ENCODE measurements around the gene TYSND1.
"Not testable (repeated sequence)": the region's sequence is repeated elsewhere in the genome, so short reads cannot be mapped to it uniquely, and the experiment has no call there.

The TYSND1 gene

DNA sequence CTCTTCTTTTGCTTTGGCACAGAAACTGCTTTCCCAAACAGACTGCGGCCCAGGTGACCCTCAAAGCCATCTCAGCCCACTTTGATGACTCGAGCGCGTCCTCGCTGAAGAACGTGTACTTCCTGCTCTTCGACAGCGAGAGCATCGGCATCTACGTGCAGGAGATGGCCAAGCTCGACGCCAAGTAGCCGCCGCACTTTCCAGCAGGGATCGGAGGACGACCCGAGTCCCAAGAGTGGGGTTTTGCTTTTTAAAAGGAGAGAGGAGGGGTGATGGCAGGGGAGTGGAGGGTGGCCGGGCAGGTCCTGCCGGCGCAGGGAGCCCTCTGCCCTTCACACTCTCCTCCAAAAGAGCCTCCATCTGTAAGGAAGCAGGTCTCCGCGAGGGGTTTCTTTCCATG is 35.0 kb downstream of the TYSND1 start:
- DNase-seq (ENCODE audit: low read depth in 2 of 3, low spot score in 2 of 3): no peak

- no peak for DNase-seq (ENCODE audit: low read depth in 2 of 3, low spot score in 2 of 3)
Observed at GRCh38 chr10:70109064-70109729, 37.3 kb downstream of the TYSND1 start.

- no peak for DNase-seq (ENCODE audit: low read depth in 2 of 3, low spot score in 2 of 3)
Observed at GRCh38 chr10:70106958-70107791, 39.3 kb downstream of the TYSND1 start.

DNA sequence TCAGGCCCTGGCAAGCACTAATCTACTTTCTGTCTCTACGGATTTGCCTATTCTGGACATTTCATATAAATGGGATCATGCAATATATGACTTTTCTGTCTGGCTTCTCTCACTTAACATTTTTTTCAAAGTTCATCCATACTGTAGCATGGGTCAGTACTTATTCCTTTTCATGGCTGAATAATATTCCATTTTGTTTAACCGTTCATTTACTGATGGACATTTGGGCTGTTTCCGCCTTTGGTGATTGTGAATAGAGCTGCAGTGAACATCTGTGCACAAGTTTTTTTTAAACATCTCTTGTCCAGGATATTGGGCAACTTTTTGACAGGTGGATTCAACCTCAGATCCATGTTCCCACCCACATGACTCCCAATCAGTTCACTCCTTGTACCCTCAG is 44.8 kb downstream of the TYSND1 start:
- no peak for DNase-seq (ENCODE audit: low read depth in 2 of 3, low spot score in 2 of 3)

DNA sequence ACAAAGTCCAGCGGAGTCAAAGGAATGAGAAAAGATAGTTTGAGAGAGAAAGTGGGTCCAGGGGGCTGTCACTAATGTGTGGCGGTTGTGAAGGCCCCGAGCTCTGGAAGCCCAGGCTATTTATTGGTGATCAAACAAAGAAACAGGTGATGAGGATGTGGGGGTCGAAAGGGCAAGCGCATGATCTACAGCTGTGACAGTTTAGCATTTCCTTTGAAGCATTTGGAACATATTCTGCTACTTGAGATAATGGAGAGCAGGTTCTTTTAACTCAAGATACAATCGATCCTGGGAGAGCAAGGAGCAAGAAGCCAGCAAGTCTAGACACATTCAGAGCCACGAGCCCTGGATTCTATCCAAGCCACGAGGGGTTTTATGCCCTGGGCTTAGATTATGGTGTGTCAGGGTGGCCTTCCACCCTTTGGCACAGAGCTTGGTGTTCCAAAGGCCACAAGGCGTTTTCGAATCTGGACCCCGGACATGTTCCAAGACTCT is 45.4 kb downstream of the TYSND1 start:
- not testable (repeated sequence) for DNase-seq (ENCODE audit: low read depth in 2 of 3, low spot score in 2 of 3)

DNA sequence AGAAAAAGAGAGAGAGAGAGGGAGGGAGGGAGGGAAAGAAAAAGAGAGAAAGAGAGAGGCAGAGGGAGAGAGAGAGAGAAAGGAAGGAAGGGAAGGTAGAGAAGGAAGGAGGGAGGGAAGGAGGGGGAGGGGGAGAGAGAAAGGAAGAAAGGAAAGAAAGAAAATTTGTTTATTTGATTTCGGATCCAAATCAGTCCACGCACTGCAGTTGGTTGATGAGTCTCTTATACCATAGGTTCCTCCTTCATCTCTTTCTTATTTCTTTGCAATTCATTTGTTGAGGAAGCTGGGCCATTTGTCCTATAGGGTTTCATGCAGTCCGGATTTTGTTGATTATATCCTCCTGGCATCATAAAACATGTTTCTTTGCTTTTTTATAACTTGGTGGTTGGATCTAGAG is 48.2 kb downstream of the TYSND1 start:
- DNase-seq (ENCODE audit: low read depth in 2 of 3, low spot score in 2 of 3): no peak

DNA sequence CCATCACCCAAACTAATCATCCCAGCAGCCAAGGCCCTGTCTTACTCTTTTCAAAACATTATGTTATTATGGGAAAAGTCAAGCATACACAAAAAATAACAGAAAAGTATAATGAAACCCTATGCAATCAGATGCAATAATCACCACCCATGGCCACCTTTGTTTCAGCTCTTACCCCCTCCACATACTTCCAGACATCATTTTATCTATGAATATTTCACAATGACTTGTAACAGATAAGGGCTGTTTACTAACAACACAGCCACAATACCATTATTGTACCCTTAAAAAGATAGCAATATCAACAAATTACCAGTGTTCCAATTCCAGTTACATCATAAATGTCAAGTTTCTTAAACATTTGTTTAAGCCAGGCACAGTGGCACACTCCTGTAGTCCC is 49.0 kb downstream of the TYSND1 start:
- no peak for DNase-seq (ENCODE audit: low read depth in 2 of 3, low spot score in 2 of 3)

- no peak for DNase-seq (ENCODE audit: low read depth in 2 of 3, low spot score in 2 of 3)
Observed at GRCh38 chr10:70096705-70097420, 49.6 kb downstream of the TYSND1 start.

- DNase-seq (ENCODE audit: low read depth in 2 of 3, low spot score in 2 of 3): no peak
Observed at GRCh38 chr10:70096016-70096704, 50.3 kb downstream of the TYSND1 start.

GRCh38 chr10:70094250-70094649 is 52.2 kb downstream of the TYSND1 start:
- no peak for DNase-seq (ENCODE audit: low read depth in 2 of 3, low spot score in 2 of 3)

- no peak for DNase-seq (ENCODE audit: low read depth in 2 of 3, low spot score in 2 of 3)
Observed at GRCh38 chr10:70093335-70093944, 53.1 kb downstream of the TYSND1 start.

DNA sequence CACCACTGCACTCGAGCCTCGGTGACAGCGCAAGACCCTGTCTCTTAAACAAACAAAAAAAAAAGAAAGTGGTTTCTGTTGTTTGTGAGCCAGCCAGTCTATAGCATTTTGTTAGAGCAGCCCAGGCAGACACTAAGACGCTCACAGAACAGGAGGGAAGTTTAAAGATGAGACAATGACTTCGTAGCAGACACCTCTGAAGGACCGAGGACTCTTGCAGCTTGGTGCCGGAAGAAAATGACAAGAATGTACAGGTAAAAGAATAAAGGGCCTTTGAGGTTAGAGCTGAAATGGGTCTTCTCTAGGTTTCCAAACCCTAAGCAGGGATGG is 54.1 kb downstream of the TYSND1 start:
- no peak for DNase-seq (ENCODE audit: low read depth in 2 of 3, low spot score in 2 of 3)

GRCh38 chr10:70090951-70091350 is 55.5 kb downstream of the TYSND1 start:
- no peak for DNase-seq (ENCODE audit: low read depth in 2 of 3, low spot score in 2 of 3)

- no peak for DNase-seq (ENCODE audit: low read depth in 2 of 3, low spot score in 2 of 3)
Observed at GRCh38 chr10:70090013-70090412, 56.5 kb downstream of the TYSND1 start.

GRCh38 chr10:70088308-70088698 is 58.2 kb downstream of the TYSND1 start:
- DNase-seq (ENCODE audit: low read depth in 2 of 3, low spot score in 2 of 3): no peak
